DOHH2 (cell line): ENCODE measurements around the gene TRMT13.

ENCODE experiments used
- EZH2phosphoT487 ChIP-seq: fragments of 200-600 bp; sonication (generic); IDR thresholded peaks from 2 replicates; pipeline ENCODE4 v1.6.1; 2017; ENCODE audit warnings: borderline replicate concordance, mild to moderate bottlenecking, antibody characterized with exemption, low read length, moderate library complexity, mixed read lengths
- TF ChIP-seq, protein P1 (sequence below): fragments of 200-600 bp; sonication (generic); IDR thresholded peaks from one replicate; pipeline ENCODE4 v1.5.1; 2014; ENCODE audit warnings: antibody characterized with exemption, mild to moderate bottlenecking, low read depth, low read length; ENCODE audit not compliant: poor library complexity, severe bottlenecking

DNA sequence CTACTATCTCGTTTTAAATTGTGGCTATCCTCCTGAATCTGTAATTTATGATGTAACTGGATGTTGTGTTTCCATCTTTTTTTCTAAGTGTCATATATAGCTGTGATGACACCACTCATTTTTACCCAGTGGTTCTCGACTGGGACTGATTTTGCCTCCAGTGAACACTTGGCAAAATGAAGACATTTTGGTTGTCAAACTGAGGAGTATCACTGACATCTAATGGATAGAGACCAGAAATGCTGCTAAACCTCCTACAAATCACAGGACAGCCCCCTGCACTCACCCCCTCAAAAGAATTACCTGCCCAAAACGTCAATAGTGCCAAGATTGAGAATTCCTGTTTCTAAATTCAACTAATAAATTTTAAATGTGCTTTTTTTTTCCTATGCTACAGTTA, 1.9 kb downstream of the TRMT13 start:
- TF ChIP-seq, protein P1, sequence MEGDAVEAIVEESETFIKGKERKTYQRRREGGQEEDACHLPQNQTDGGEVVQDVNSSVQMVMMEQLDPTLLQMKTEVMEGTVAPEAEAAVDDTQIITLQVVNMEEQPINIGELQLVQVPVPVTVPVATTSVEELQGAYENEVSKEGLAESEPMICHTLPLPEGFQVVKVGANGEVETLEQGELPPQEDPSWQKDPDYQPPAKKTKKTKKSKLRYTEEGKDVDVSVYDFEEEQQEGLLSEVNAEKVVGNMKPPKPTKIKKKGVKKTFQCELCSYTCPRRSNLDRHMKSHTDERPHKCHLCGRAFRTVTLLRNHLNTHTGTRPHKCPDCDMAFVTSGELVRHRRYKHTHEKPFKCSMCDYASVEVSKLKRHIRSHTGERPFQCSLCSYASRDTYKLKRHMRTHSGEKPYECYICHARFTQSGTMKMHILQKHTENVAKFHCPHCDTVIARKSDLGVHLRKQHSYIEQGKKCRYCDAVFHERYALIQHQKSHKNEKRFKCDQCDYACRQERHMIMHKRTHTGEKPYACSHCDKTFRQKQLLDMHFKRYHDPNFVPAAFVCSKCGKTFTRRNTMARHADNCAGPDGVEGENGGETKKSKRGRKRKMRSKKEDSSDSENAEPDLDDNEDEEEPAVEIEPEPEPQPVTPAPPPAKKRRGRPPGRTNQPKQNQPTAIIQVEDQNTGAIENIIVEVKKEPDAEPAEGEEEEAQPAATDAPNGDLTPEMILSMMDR: no peak
- no peak for TF ChIP-seq EZH2phosphoT487
